CD4-positive, alpha-beta T cell treated with Interleukin-17A for 4 hours (primary cell): ENCODE results near the gene DEDD2.
"Not testable (repeated sequence)": the region's sequence is repeated elsewhere in the genome, so short reads cannot be mapped to it uniquely, and the experiment has no call there.

ENCODE experiments used
- DNase-seq: peaks from one replicate; pipeline ENCODE4 v3.0.0-alpha.2; 2020; ENCODE audit warnings: mixed read lengths

DEDD2 gene, protein sequence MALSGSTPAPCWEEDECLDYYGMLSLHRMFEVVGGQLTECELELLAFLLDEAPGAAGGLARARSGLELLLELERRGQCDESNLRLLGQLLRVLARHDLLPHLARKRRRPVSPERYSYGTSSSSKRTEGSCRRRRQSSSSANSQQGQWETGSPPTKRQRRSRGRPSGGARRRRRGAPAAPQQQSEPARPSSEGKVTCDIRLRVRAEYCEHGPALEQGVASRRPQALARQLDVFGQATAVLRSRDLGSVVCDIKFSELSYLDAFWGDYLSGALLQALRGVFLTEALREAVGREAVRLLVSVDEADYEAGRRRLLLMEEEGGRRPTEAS

DNA sequence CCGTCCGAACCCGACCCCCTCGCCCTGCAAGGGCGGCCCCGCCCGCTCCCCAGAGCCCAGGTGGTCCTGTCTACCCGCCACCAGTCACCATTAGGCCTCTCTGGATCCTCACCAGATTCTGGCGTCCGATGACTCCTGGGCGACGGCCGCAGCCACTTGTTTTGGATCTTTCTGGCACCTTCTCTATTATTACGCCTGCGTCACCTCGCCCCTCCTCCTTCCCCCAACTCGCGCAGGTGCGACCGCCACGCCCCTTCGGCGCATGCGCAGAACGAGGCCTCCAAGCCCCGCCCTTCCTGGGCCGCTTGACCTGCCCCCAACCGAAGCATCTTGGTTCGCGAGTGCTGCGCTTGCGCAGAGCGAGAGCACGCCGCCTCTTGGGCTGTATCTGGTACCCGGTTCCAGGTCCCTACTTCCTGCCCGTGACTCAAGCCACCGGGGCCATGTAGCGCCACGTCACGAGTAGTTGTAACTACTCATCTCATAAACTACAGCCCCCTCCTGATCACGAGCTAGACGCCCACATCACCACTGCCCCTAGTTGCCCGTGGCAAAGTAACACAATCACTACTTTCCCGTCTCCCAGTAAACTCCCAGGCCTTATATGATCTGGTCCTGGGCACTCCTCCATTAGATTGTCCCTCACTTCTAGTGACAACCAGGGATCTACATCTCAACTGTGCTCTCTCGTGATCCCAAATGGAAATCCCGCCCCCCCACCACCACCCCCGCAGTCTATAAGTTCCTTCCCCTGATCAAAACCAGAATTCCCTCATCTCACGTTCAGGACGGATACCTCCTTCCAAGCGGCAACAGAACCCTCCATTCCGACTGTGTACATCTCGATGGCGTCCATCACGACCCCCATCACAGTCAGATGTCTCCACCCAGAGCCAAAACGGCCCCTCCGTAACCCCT, at the start of gene DEDD2:
Gene DEDD2 (minus strand): TSS at position 158 of the 918 bp plus-strand sequence. CDS start 670 bp downstream, outside the sequence.
- peak; percentile 99 for DNase-seq

DNA sequence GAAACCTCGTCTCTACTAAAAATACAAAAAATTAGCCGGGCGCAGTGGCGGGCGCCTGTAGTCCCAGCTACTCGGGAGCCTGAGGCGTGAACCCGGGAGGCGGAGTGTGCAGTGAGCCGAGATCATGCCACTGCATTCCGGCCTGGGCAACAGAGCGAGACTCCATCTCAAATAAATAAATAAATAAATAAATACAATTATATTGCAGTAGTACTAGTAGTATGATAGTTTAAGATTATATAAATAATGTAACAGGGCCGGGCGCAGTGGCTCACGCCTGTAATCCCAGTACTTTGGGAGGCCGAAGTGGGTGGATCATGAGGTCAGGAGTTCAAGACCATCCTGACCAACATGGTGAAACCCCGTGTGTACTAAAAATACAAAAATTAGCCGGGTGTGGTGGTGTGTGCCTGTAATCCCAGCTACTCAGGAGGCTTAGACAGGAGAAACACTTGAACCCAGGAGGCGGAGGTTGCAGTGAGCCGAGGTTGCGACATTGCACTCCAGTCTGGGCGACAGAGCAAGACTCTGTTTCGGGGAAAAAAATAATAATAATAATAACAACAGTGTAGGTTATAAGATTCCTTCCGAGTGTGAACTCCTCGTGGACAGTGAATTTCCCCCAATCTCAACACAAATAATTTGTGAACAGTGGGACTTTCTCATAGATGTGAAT, 49.6 kb upstream of the DEDD2 start:
- DNase-seq = not testable (repeated sequence)

DNA sequence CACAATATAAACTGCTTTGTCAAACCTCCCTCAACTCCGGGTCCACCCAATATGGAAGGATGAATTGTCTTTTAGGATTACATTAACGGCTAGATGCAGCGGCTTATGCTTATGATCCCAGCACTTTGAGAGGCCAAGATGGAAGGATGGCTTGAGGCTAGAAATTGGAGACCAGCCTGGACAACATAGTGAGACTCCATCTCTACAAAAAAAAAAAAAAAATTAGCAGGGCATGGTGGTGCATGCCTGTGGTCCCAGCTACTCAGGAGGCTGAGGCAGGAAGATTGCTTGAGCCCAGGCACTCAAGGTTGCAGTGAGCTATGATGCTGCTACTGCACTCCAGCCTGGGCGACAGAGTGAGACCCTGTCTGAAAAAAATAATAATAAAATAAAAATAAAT, 48.6 kb upstream of the DEDD2 start:
- not testable (repeated sequence) for DNase-seq

DNA sequence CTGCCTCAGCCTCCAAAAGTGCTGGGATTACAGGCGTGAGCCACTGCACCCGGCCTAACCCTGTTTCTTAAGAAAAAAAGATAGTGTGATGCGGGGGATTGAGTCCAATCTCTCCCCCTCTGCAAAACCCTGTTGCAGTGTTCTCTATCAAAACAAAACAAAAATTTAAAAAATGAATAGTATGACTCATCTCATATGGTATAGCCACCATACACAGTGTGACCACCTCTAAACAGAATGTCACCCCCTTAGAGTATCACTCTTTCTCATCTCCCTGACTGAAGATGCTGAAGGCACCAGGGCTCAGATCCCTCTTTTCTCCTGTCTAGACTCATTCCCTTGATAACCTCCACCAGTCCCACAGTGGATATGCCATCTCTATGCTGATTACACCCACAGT, 44.3 kb upstream of the DEDD2 start:
- DNase-seq = no peak

DNA sequence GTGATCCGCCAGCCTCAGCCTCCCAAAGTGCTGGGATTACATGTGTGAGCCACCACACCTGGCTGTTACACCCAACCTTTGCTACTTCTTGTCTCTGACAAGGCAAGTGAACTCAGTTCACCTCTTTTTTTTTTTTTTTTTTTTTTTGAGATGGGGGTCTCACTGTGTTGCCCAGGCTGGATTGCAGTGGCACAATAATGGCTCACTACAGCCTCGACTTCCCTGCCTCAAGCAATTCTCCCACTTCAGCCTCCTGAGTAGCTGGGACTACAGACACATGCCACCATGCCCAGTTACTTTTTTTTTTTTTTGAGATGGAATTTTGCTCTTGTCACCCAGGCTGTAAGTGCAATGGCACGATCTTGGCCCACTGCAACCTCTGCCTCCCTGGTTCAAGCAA, 40.4 kb upstream of the DEDD2 start:
- not testable (repeated sequence) for DNase-seq

DNA sequence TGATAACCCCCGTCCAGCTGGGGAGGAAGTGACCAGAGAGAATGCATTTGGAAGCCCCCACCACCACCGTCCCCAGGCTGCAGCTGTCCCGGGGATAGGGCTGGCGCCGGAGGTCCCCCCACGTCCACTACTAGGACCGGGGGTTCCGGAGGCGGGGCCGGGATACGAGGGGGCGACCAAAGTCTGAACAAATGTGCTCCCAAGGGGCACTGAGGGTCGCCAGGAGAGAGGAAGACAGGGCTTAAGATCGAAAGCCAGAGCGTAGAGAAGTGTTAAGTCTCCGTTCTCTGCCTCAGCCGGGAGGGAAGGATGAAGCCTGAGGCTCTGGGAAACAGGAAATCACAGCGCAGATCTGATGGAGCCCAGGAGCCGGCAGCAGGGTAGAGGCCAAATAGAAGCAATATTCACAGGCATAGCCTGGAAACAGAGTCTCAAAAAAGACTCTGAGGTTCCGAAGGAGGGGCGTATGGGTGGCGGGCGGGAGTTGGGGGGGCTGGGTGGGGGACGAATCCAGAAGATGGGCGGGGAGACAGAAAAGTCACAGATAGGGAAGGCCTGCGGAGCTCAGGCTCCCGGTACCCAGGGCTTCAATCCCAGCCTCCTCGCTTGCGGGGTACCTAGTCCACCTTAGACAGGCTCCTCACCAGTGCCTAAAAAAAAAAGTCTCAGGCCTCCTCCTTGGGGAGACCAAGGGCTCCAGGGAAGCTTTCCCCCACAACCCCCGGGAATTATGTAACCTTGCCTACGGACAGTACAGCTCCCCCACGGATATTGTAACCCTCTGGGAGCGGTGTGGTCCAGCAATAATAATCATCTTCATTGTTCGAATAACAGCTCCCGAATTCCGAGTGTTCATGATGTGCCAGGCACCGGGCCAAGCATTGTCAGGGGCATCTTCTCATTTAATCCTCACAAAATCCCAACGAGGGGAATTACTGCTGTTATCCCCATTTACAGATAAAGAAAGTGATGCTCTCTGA, 38.6 kb upstream of the DEDD2 start:
- no peak for DNase-seq

DNA sequence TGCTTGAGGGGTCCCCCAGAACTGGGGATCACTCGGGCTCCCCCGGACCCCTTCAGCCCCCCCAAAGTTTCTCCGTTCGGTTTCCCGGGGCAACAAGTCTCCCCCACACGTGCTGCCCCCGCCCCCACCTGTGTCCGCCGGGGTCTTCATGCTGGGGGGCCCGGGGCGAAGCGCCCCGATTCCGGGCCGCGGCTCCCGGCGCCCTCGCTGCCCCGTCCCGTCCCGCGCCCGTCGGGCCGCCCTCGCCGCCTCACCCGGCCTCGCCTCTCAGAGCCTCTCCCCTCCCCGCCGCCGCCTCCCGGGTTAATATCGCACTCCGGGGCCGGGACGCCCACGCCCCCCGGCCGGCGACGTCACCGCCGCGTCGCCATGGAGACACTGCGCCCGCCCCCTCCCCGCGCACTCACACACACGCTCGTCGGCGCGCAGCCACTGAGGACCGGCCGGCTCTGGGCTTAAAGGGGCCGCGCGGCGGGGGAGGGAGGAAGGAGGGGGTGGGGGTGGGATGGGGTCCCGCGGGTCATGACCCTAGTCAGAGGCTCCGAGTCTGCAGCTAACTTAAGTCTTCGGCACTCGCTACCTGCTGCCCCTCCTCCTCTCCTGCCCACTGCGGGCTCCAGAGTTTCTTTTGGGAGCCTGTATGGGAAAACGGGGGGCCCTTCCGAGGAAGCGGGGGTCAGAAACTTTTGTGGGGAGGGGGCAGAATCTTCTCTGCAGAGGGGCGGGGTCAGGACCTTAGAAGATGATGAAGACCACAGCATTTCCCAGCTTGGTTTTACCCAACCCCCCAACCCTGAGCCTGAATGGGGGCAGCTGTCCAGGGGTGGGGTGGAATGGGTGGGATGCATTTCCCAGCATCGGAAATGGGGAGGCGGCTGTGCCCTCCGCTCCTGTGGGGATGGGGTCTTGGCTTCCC, 37.6 kb upstream of the DEDD2 start, which contains the start of gene ERF:
Gene ERF (minus strand): TSS at position 279 of the 916 bp plus-strand sequence. CDS start 129 bp downstream, at position 150.
- DNase-seq = peak; percentile 94

DNA sequence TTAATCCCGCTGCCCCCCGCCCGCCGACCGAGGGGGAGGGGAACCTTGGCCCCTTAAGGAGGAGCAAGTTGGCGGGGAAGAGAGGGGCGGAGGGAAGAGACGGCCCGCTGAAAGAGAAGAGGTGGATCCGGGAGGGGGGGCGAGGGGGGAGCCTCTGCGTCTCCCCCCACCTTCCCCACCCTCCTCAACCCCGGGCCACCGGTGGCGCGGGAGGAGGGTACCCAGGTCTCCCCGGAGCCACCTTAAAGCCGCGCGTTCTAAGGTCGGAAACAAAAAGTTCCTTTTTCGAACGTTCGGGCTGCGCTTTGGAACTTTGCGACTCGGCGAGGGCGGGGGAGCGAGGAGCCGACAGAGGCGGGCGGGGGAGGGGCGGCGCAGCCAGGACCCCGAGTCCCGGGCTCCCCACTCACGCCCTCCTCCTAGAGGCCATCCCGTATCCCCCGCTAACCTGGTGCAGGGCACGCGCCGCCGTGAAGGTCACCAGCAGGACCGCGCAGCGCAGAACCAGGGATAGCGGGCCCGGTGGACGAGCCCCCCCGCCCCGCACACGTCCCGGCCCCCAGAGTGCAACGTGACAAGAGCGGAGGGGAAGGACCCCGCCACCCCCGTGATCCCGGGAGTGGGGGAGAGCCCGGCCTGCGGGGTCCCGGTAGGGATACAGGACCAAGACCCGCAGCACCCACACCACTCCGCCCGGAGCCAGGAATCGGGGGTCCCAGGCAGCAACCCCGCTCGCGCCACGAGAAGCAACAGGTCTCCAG, 36.8 kb upstream of the DEDD2 start:
- DNase-seq = peak; percentile 85

DNA sequence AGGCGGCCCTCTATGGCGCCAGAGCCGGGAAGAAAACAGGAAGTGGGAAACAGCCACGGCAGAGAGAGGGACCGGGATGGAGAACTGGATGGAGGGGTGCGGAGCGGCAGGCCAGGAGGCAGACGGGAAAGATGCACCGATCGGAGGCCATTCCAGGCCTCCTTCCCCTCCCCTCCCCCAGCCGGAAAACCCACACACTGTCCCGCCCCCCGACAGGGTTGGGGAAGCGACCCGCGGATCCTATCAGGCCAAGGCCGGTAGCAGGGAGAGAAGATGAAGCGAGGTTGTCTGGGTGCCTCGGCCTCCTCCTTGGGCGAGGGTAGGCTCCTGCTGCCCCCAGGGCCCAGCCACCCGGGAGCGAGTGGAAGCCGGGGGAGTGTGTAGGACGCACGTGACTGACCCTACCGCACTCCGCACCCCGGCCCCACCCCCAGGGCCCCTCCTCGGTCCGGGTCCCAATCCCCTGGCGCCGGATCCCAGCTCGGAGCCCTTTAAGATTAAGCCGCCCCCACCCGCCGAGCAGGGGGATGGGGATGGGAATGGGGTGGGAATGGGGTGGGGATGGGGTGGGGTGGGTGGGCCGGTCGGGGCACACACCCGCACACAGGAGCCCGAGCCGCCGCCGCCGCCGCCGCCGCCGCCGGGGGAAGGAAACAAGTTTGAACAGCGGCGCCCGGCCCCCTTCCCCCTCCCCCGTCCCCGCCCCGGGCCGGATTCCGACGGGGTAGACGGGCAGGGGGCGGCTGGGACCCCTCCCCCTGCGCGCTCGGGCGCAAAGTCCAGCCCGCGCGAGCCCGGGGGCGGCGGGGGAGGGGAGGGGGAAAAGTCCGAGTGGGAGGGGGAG, 36.0 kb upstream of the DEDD2 start:
- DNase-seq = peak; percentile 73

DNA sequence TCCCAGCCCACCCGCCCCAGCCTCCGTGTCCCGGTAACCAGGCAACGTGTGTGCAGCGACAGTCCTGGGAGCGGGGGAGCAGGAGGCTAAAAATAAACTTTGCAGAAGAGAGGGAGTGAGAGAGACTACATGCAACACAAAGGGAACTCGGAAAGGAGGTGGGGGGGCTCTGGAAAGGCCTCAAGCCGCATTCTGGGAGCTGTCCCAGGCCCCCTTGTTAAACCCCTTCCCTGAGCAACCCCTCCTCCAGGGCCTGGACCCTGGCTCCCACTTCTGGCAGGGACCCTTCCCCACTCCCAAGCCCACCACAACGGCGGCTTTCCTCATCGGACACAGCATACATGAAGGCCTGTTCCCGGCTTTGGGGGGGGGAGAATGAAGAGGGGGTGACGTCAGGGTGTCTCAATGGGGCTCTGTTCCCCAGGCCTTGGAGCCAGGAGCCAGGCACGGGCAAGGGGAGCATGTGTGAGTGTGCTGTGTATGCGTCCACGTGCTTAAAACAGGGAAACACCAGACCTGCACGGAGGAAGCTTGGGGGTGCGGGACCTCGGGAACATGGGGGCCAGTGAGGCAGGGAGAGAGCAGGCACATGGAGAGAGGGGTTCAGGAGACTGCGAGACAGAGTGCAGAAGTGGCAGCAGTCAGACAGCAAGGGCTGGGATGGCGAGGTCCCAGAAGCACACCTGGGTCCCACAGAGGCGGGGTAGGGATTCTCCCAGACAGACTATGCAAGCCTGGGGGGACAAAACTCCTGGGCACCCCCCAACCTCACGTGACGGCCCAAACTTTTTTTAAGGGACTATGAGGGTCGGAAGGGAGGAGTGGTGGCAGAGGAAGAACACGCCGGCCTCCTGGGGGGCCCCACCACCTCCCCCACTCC, 35.1 kb upstream of the DEDD2 start:
- no peak for DNase-seq

DNA sequence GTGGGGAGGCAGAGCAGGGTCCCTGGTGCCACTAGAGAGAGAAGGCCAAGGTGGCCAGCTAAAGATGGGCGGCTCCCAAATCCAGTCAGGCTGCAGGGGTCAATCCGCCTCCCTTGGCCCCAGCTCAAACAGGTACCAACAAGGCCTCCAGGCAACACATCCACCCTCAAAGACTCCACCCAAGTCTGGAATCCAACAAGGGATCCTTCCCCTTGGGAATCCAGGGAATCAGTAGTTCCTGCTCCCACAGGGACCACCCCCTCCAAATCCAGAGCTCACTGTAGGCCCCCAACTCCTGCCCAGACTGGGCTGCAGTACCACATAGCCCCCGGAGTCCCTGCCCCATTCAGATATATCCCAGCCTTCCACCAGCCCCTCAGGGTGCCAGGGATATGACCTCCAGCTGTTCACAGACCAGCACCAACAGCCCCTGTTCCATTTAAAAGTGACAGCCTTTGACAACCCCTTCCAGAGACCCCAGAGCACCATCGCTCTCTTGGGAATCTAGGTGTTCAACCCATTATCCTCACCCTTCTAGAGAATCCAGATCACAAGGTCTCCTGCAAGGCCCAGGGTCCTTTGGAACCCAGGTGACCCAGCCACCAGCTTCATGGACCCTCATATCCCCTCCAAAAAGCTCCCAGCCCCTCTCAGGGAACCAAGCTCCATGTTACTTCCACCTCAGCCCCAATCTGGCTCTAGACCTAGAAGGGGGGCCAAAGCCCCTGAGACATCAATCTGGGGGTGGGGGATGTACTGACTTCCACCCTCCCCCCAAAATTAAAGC, 34.3 kb upstream of the DEDD2 start:
- no peak for DNase-seq

DNA sequence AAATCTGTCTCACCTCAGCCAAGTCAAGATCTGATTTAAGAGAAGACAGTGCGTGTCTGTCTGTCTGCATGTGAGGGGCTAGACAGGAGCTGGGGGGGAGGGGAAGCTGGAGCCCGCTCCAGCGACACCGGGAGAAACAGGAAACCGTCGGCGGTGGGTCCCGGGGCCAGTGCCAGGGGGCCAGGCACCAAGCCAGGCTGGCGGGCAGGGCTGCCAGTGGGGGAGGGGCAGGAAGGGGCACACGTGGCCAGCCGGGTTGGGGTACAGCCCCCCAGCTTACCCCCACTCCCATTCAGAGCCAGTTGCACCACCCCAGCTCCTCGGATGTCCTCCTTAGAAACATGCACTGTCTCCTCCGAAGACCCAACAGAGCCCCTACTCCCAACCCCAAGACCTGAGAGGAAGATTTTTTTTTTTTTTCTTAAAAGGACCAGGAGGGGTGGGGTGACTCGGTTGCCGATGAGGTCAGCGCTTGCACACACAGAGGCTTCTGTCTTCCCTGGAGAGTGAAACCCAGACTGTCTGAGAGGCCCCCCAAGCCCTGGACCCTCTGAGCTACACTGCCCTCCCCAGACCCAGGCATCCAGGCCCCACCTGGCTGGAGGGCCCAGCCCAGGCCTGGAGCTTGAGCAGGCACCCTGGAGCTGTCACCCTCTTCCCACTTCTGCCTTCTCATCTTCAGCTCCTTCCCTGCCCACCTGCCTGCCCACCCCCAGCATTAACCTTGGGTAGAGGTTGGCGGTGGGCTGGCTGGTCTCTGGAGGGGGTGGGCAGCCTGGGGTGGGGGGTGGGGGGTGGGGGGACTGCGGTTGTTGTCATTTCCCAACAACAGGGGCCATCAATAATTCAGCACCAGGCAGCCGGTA, 33.4 kb upstream of the DEDD2 start:
- DNase-seq = peak; percentile 49

DNA sequence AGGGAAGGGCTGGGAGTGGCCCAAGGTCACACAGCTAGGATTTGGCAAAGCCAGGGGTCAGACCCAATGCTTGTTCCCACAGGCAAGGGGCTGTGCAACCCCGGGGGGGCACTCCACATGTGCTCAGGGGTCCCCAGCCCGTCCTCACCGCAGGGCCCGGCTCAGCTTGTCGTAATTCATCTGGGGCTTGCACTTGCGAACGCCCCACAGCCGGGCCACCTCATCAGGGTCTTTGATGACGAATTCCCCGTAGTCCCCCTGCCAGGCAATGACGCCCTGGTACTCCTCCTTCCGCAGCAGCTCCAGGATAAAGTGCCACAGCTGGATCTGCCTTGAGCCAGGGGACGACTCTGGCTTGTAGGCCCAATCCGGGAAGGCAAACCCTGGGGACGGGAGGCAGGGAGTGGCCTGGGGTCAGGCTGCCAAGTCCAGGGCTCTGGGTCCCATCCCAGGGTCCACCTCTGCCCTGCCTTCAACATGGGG, 32.7 kb upstream of the DEDD2 start:
- DNase-seq = no peak

DNA sequence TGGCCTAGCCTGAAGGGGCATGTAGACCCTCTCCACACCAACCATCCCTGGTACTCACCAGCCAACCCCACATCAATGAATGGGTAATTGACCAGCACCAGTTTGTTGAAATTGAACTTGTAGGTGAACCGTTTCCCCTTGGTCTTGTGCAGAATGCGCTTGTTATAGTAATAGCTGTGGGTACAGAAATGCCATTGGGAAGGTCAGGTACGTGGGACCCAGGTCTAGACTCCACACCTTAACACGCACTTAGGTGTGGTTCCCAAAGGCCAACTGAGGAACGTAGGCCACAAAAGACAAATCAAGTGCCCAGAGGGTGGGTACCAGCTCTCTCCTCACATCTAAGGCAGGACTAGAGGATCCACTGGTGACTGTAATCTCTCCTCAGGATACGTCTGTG, 32.3 kb upstream of the DEDD2 start:
- no peak for DNase-seq

DNA sequence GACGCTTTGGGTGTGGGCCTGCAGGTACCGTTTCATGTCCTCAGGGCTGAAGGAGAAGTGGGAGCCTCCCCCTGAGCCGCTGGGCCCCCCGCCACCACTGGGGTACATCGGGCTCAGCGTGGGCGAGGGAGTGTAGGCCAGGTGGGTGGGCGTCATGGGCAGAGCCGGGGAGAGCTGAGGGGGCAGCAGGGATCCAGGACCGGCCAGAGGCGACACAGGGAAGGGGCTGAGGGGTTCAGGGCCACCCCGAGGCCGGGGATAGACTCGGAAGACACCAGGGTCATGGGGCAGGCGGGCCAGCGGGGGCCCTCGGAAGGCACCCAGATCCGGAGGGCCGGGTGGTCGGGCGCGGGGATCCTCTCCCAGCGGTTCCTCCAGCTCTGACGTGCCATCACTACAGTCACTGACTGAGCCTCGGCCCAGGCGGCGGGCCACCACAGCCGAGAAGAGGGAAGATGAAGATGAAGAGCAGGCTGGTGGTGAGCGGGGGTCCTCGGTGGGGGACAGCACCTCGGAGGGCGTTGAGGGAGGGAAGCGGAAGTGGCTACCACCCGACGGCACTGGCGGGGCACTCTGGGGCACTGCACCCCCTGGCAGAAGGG, 31.8 kb upstream of the DEDD2 start:
- no peak for DNase-seq
